HepG2 (cell line): ENCODE results near the gene PCSK2. TPM values are rescaled to one million over a fixed set of nuclear protein-coding genes. Genes with fewer than 3 reads are reported as not detected.

Experiments used
- ATAC-seq: fragments of 200-7000 bp; cut with Tn5 transposase; 3 replicates; pipeline ENCODE4 v1.9.1; 2020; ENCODE audit warnings: mild to moderate bottlenecking, moderate library complexity
- BruUV-seq: library from RNA; stranded (reverse); fragments of 400-500 nt; replicated peaks from 2 replicates; lab custom pipeline; 2021; lab: Mats Ljungman, UMichigan
- CTCF ChIA-PET: fragments of 300-600 bp; formaldehyde crosslinking; extraction: SDS; loops from one replicate; lab custom pipeline; 2021; ENCODE audit warnings: low total read pairs, inconsistent platforms, low intra/inter-chr PET ratio; lab: Yijun Ruan, JAX
- POLR2A ChIA-PET: fragments of 350-600 bp; sonication (Branson Sonifier 250); formaldehyde crosslinking; loops from one replicate; lab custom pipeline; 2020; ENCODE audit warnings: antibody characterized with exemption, inconsistent platforms; lab: Yijun Ruan, JAX
- DNase-seq: peaks from one replicate; pipeline ENCODE4 v3.0.0-alpha.2; 2015; ENCODE audit warnings: low spot score
- FAIRE-seq: peaks from 3 replicates; lab custom pipeline; 2011; peaks lifted over from hg19 to GRCh38; lab: Jason Lieb, UNC
- H2AFZ ChIP-seq: one replicate; pipeline ENCODE4 v1.6.1; 2011; ENCODE audit warnings: low read length, inconsistent platforms
- H3K27ac ChIP-seq: fragments of 300-600 bp; 3 replicates; pipeline ENCODE4 v1.8.0; 2011; ENCODE audit warnings: mixed run types, mild to moderate bottlenecking, mixed read lengths, low read length, inconsistent platforms; ENCODE audit not compliant: insufficient read depth; ENCODE audit errors: extremely low read length
- H3K27me3 ChIP-seq, 2 experiments: fragments of 200-600 bp in 1 of 2; 2 replicates in 1 of 2; 3 replicates in 1 of 2; pipeline versions ENCODE4 v1.6.0 to v1.8.0; 2011; ENCODE audit warnings: low read length in 2 of 2, mild to moderate bottlenecking in 2 of 2, moderate library complexity in 2 of 2, inconsistent platforms in 1 of 2; ENCODE audit not compliant: insufficient read depth in 2 of 2, control insufficient read depth in 1 of 2
- H3K36me3 ChIP-seq, 2 experiments: fragments of 200-600 bp in 1 of 2; replicated peaks in 1 of 2; 2 replicates in 1 of 2; 3 replicates in 1 of 2; pipeline versions ENCODE4 v1.5.1 to v1.8.0; 2011; ENCODE audit warnings: low read length in 2 of 2, inconsistent platforms in 1 of 2; ENCODE audit not compliant: insufficient read depth in 2 of 2, control insufficient read depth in 1 of 2
- H3K4me1 ChIP-seq: 2 replicates; pipeline ENCODE4 v1.5.1; 2012; ENCODE audit warnings: low read length, inconsistent platforms; ENCODE audit not compliant: insufficient read depth
- H3K4me2 ChIP-seq: 2 replicates; pipeline ENCODE4 v1.6.0; 2011; ENCODE audit warnings: low read depth, low read length, inconsistent platforms
- H3K4me3 ChIP-seq, 3 experiments: fragments of 200-600 bp in 1 of 3; sonication (generic), shearing (Covaris generic) in 1 of 3; replicated peaks in 1 of 3; 2 replicates each; pipeline ENCODE4 v1.5.1; 2011 to 2016; ENCODE audit warnings: low read length in 3 of 3, inconsistent platforms in 2 of 3, low read depth in 2 of 3, mild to moderate bottlenecking in 2 of 3, control low read depth in 1 of 3, mixed read lengths in 1 of 3; ENCODE audit not compliant: insufficient read depth in 1 of 3
- H3K79me2 ChIP-seq: one replicate; pipeline ENCODE4 v1.6.1; 2011; ENCODE audit warnings: low read length, inconsistent platforms; ENCODE audit not compliant: insufficient read depth
- H3K9ac ChIP-seq: 2 replicates; pipeline ENCODE4 v1.6.0; 2011; ENCODE audit warnings: mild to moderate bottlenecking, low read depth, low read length, inconsistent platforms; ENCODE audit not compliant: insufficient read depth
- H3K9me3 ChIP-seq: 2 replicates; pipeline ENCODE4 v1.5.1; 2012; ENCODE audit warnings: mild to moderate bottlenecking, low read length
- H4K20me1 ChIP-seq: 2 replicates; pipeline ENCODE4 v1.6.0; 2011; ENCODE audit warnings: inconsistent platforms, mild to moderate bottlenecking, low read length, moderate library complexity; ENCODE audit not compliant: insufficient read depth
- AHR ChIP-seq: IDR thresholded peaks from 2 replicates; pipeline ENCODE4 v1.6.1; 2018; ENCODE audit warnings: missing genetic modification reagents, missing compliant biosample characterization
- HDAC1 ChIP-seq: sonication (generic); formaldehyde crosslinking; IDR thresholded peaks from 2 replicates; pipeline ENCODE4 v1.5.1; 2020; ENCODE audit warnings: mild to moderate bottlenecking, missing genetic modification reagents
- MXI1 ChIP-seq: IDR thresholded peaks from 3 replicates; pipeline ENCODE4 v1.6.1; 2012; ENCODE audit warnings: low read depth, low read length, inconsistent platforms, borderline replicate concordance
- PAWR ChIP-seq: sonication (generic); formaldehyde crosslinking; IDR thresholded peaks from 2 replicates; pipeline ENCODE4 v1.4.0; 2020; ENCODE audit warnings: missing genetic modification reagents, mild to moderate bottlenecking, borderline replicate concordance
- SUZ12 ChIP-seq: fragments of 150-350 bp; IDR thresholded peaks from 2 replicates; pipeline ENCODE4 v1.6.1; 2014; ENCODE audit warnings: low read depth, low read length
- TCF12 ChIP-seq, 2 experiments: fragments of 450-650 bp in 1 of 2; sonication (generic) in 1 of 2; formaldehyde crosslinking in 1 of 2; IDR thresholded peaks; 2 replicates each; pipeline versions ENCODE4 v1.6.1 to v1.8.0; 2017 to 2022; ENCODE audit warnings: antibody characterized with exemption in 1 of 2, mild to moderate bottlenecking in 1 of 2, missing genetic modification reagents in 1 of 2, moderate library complexity in 1 of 2
- ZNF12 ChIP-seq: sonication (generic); formaldehyde crosslinking; IDR thresholded peaks from 2 replicates; pipeline ENCODE4 v1.5.0; 2020; ENCODE audit warnings: missing genetic modification reagents
- ZNF564 ChIP-seq: sonication (generic); formaldehyde crosslinking; IDR thresholded peaks from 2 replicates; pipeline ENCODE4 v1.8.1; 2023; ENCODE audit warnings: mild to moderate bottlenecking, missing genetic modification reagents
- ZNF766 ChIP-seq: sonication (generic); formaldehyde crosslinking; IDR thresholded peaks from 2 replicates; pipeline ENCODE4 v1.5.0; 2020; ENCODE audit warnings: missing genetic modification reagents, borderline replicate concordance
- WGBS: methylation state at CpG from one replicate; pipeline ENCODE4 v1.1.6; 2017; ENCODE audit warnings: low lambda C conversion rate; 5-methylcytosine and 5-hydroxymethylcytosine counted together
- in situ Hi-C: cut with HindIII; loops from 2 replicates; pipeline ENCODE4 v1.10.0; 2017; ENCODE audit warnings: low pct_unique_long_range_greater_than_20kb; ENCODE audit not compliant: extremely low pct_ligation_motif_present
- intact Hi-C: fragments of 100-400 bp; cut with micrococcal nuclease; formaldehyde crosslinking; loops from one replicate; pipeline ENCODE4 v1.10.0; 2022; ENCODE audit not compliant: unreplicated experiment
- polyA plus RNA-seq, 8 experiments: library from polyadenylated mRNA; depleted of rRNA in 3 of 8; stranded (reverse) in 7 of 8; unstranded in 1 of 8; fragments of >200 nt; fragmentation: Illumina TruSeq in 4 of 8; extraction: Trizol in 4 of 8; gene quantifications; 2 replicates each; pipeline versions ENCODE4 v1.2.1 to v1.2.3, GENCODE V29; 2011 to 2016; ENCODE audit warnings: low read depth in 4 of 8, missing spikeins in 1 of 8, mixed read lengths in 1 of 8; ENCODE audit not compliant: insufficient read depth in 1 of 8
- total RNA-seq, 5 experiments: library from RNA; depleted of rRNA; stranded (reverse); fragments of >200 nt; fragmentation: Illumina TruSeq; extraction: Trizol; gene quantifications; 2 replicates each; pipeline ENCODE4 v1.2.3, GENCODE V29; 2016; ENCODE audit warnings: low read depth in 1 of 5
- TF ChIP-seq, protein P1 (sequence below): sonication (generic); formaldehyde crosslinking; IDR thresholded peaks from 2 replicates; pipeline ENCODE4 v1.5.0; 2020; ENCODE audit warnings: mild to moderate bottlenecking, missing genetic modification reagents
- TF ChIP-seq, protein P2 (sequence below): sonication (generic); formaldehyde crosslinking; IDR thresholded peaks from 2 replicates; pipeline ENCODE4 v1.4.0; 2020; ENCODE audit warnings: missing genetic modification reagents
- TF ChIP-seq, protein P3 (sequence below): sonication (generic); formaldehyde crosslinking; IDR thresholded peaks from 2 replicates; pipeline ENCODE4 v1.4.0; 2020; ENCODE audit warnings: missing genetic modification reagents, borderline replicate concordance

The PCSK2 gene
- total and polyA plus RNA-seq, 2 of the 13 experiments (the other 11 are each of a cell fraction or from before 2014, with no cell fraction given): not detected

DNA sequence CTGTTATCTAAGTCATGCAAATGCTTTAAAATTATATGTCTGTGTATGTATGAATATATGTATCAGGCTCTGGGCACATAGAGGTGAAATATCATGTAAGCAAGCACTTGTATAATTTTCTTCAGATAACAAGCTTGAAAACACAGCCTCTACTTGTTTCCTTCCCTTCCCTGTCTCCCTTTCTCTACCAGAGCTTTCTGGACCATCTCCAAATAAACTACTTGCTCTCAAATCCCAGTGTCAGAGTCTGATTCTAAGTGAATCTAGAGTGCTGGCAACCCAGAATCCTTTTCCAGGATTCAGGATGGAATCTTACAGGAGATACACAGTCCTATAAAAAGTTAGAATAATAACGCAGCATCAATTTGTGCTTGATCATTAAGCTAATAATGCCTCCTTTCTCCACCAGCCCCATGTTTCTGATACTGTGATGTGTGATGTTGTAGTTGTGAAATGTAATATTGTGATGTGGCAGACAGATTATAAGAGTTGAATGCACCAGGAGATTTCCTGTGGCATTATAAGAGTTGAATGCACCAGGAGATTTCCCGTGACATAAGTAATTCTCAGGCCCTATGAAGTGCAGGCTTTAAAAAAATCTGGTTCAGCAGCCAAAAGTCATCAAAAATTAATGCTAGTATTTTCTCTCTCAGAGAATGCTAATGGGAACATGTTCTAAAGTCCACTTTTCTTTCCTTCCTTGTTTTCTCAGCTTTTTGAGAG, 89.6 kb downstream of the PCSK2 start:
- no peak overlapping the region for H3K4me2 ChIP-seq
- no peaks in the 10 kb centered on the region for H3K79me2 ChIP-seq
- H3K9ac ChIP-seq: no peak overlapping the region
- ChIA-PET CTCF (no interaction called here), POLR2A (no interaction called here)
- FAIRE-seq: no peak
- no peaks in the 10 kb centered on the region for H4K20me1 ChIP-seq
- peaks cover 11% of the 10 kb centered on the region for H3K4me1 ChIP-seq
- no peak overlapping the region for H2AFZ ChIP-seq
- H3K27me3 ChIP-seq: peaks cover 4 to 56% of the 10 kb centered on the region in 2 experiments; a peak in 4 of 5 replicates
- intact Hi-C loops: no loop called here
- H3K27ac ChIP-seq: no peak overlapping the region
- DNase-seq: no peak
- no TSS peak for BruUV-seq
- no peaks in the 10 kb centered on the region for H3K9me3 ChIP-seq
- TF ChIP-seq ZNF564 (no peak), SUZ12 (no peak), PAWR (CRISPR knock-in tag) (no peak), TCF12 (IDR thresholded peaks at IDR 0.05) (no peak), TCF12 (CRISPR knock-in tag; IDR thresholded peaks at IDR 0.05) (no peak), HDAC1 (CRISPR knock-in tag) (no peak), ZNF766 (CRISPR knock-in tag) (no peak), AHR (no peak), MXI1 (no peak), ZNF12 (no peak)
- TF ChIP-seq, protein P1, sequence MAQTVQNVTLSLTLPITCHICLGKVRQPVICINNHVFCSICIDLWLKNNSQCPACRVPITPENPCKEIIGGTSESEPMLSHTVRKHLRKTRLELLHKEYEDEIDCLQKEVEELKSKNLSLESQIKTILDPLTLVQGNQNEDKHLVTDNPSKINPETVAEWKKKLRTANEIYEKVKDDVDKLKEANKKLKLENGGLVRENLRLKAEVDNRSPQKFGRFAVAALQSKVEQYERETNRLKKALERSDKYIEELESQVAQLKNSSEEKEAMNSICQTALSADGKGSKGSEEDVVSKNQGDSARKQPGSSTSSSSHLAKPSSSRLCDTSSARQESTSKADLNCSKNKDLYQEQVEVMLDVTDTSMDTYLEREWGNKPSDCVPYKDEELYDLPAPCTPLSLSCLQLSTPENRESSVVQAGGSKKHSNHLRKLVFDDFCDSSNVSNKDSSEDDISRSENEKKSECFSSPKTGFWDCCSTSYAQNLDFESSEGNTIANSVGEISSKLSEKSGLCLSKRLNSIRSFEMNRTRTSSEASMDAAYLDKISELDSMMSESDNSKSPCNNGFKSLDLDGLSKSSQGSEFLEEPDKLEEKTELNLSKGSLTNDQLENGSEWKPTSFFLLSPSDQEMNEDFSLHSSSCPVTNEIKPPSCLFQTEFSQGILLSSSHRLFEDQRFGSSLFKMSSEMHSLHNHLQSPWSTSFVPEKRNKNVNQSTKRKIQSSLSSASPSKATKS (CRISPR knock-in tag): no peak
- TF ChIP-seq, protein P2, sequence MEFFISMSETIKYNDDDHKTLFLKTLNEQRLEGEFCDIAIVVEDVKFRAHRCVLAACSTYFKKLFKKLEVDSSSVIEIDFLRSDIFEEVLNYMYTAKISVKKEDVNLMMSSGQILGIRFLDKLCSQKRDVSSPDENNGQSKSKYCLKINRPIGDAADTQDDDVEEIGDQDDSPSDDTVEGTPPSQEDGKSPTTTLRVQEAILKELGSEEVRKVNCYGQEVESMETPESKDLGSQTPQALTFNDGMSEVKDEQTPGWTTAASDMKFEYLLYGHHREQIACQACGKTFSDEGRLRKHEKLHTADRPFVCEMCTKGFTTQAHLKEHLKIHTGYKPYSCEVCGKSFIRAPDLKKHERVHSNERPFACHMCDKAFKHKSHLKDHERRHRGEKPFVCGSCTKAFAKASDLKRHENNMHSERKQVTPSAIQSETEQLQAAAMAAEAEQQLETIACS (CRISPR knock-in tag): no peak
- TF ChIP-seq, protein P3, sequence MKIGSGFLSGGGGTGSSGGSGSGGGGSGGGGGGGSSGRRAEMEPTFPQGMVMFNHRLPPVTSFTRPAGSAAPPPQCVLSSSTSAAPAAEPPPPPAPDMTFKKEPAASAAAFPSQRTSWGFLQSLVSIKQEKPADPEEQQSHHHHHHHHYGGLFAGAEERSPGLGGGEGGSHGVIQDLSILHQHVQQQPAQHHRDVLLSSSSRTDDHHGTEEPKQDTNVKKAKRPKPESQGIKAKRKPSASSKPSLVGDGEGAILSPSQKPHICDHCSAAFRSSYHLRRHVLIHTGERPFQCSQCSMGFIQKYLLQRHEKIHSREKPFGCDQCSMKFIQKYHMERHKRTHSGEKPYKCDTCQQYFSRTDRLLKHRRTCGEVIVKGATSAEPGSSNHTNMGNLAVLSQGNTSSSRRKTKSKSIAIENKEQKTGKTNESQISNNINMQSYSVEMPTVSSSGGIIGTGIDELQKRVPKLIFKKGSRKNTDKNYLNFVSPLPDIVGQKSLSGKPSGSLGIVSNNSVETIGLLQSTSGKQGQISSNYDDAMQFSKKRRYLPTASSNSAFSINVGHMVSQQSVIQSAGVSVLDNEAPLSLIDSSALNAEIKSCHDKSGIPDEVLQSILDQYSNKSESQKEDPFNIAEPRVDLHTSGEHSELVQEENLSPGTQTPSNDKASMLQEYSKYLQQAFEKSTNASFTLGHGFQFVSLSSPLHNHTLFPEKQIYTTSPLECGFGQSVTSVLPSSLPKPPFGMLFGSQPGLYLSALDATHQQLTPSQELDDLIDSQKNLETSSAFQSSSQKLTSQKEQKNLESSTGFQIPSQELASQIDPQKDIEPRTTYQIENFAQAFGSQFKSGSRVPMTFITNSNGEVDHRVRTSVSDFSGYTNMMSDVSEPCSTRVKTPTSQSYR (CRISPR knock-in tag): no peak
- TF ChIP-seq, all 625 proteins: peak for 0
- WGBS: 27% methylated on average over 2 of the region's 2 CpGs
- no peak for ATAC-seq
- no peak overlapping the region for H3K4me3 ChIP-seq
- no peaks in the 10 kb centered on the region for H3K36me3 ChIP-seq
- in situ Hi-C loops: no loop called here
